SK-N-SH treated with all-trans-retinoic acid at 6 μM for 48 hours (cell line): ENCODE measurements around the gene CPEB1.
A peak's percentile ranks its signal among the peaks of the same experiment; 100 is the strongest.

ENCODE experiments used
- ATAC-seq: fragments of 200-7000 bp; cut with Tn5 transposase; 3 replicates; pipeline ENCODE4 v1.9.1; 2020; ENCODE audit warnings: mild to moderate bottlenecking, moderate library complexity
- ARNTL ChIP-seq: fragments of 450-650 bp; formaldehyde crosslinking; IDR thresholded peaks from 2 replicates; pipeline ENCODE4 v1.5.0; 2020; ENCODE audit warnings: low read depth, mild to moderate bottlenecking, moderate library complexity, borderline replicate concordance
- CSDC2 ChIP-seq: fragments of 250-450 bp; sonication (Bioruptor Pico); IDR thresholded peaks from 2 replicates; pipeline ENCODE4 v1.5.0; 2020; ENCODE audit warnings: mild to moderate bottlenecking, moderate library complexity
- CSRNP3 ChIP-seq: fragments of 250-450 bp; sonication (Bioruptor Pico); IDR thresholded peaks from 2 replicates; pipeline ENCODE4 v1.5.1; 2021; ENCODE audit warnings: mild to moderate bottlenecking, moderate library complexity
- GLIS3 ChIP-seq: fragments of 250-450 bp; sonication (Bioruptor Pico); IDR thresholded peaks from 2 replicates; pipeline ENCODE4 v1.5.0; 2020; ENCODE audit warnings: mild to moderate bottlenecking, moderate library complexity
- OSR1 ChIP-seq: fragments of 250-450 bp; sonication (Bioruptor Pico); IDR thresholded peaks from 2 replicates; pipeline ENCODE4 v1.8.0; 2022; ENCODE audit warnings: moderate library complexity, mild to moderate bottlenecking, inconsistent platforms
- PATZ1 ChIP-seq: fragments of 250-450 bp; sonication (Bioruptor Pico); IDR thresholded peaks from 2 replicates; pipeline ENCODE4 v1.8.0; 2020; ENCODE audit warnings: mild to moderate bottlenecking, moderate library complexity, borderline replicate concordance
- PPARA ChIP-seq: fragments of 250-450 bp; sonication (Bioruptor Pico); IDR thresholded peaks from 2 replicates; pipeline ENCODE4 v1.5.0; 2020; ENCODE audit warnings: mild to moderate bottlenecking, borderline replicate concordance
- SNAI2 ChIP-seq: fragments of 250-450 bp; sonication (Bioruptor Pico); IDR thresholded peaks from 2 replicates; pipeline ENCODE4 v1.5.0; 2020; ENCODE audit warnings: mild to moderate bottlenecking, moderate library complexity
- TCF4 ChIP-seq: fragments of 250-450 bp; sonication (Bioruptor Pico); IDR thresholded peaks from 2 replicates; pipeline ENCODE4 v1.8.0; 2021; ENCODE audit warnings: mild to moderate bottlenecking, moderate library complexity, borderline replicate concordance
- TSHZ2 ChIP-seq: fragments of 250-450 bp; sonication (Bioruptor Pico); IDR thresholded peaks from 2 replicates; pipeline ENCODE4 v1.5.0; 2020; ENCODE audit warnings: mild to moderate bottlenecking, moderate library complexity
- ZC3H10 ChIP-seq: fragments of 250-450 bp; sonication (Bioruptor Pico); IDR thresholded peaks from 2 replicates; pipeline ENCODE4 v1.5.1; 2021; ENCODE audit warnings: mild to moderate bottlenecking, moderate library complexity
- ZFP3 ChIP-seq: fragments of 250-450 bp; sonication (Bioruptor Pico); IDR thresholded peaks from 2 replicates; pipeline ENCODE4 v1.5.0; 2020; ENCODE audit warnings: mild to moderate bottlenecking, moderate library complexity
- ZFP30 ChIP-seq: fragments of 450-650 bp; formaldehyde crosslinking; IDR thresholded peaks from 2 replicates; pipeline ENCODE4 v1.5.0; 2022; ENCODE audit warnings: mild to moderate bottlenecking, moderate library complexity
- ZNF565 ChIP-seq: fragments of 450-650 bp; formaldehyde crosslinking; conservative IDR thresholded peaks from 2 replicates; pipeline ENCODE4 v1.5.0; 2020; ENCODE audit warnings: low read depth, mild to moderate bottlenecking, moderate library complexity
- ZNF70 ChIP-seq: fragments of 450-650 bp; formaldehyde crosslinking; IDR thresholded peaks from 2 replicates; pipeline ENCODE4 v1.5.0; 2020; ENCODE audit warnings: mild to moderate bottlenecking, moderate library complexity

The CPEB1 gene

GRCh38 chr15:82664021-82664420, 16.9 kb upstream of the CPEB1 start (continued):
- no peak for TF ChIP-seq OSR1 (CRISPR knock-in tag)

GRCh38 chr15:82663186-82663600, 16.0 kb upstream of the CPEB1 start:
- peak; percentile 80 for ATAC-seq

GRCh38 chr15:82662641-82663040, 15.5 kb upstream of the CPEB1 start:
- ATAC-seq, result no peak
- TF ChIP-seq TSHZ2 (CRISPR knock-in tag) (no peak), ZFP30 (CRISPR knock-in tag) (no peak)
- TF ChIP-seq, all 23 proteins: peak for 0

More at GRCh38 chr15:82663186-82663600, 16.0 kb upstream of the CPEB1 start:
- no peak for TF ChIP-seq OSR1 (CRISPR knock-in tag)
- TF ChIP-seq ZC3H10 (CRISPR knock-in tag), result no peak
- TF ChIP-seq ARNTL (CRISPR knock-in tag), result no peak

GRCh38 chr15:82660378-82660777, 13.2 kb upstream of the CPEB1 start:
- no peak for ATAC-seq
- TF ChIP-seq GLIS3 (CRISPR knock-in tag), result no peak
- TF ChIP-seq PPARA, result no peak
- TF ChIP-seq SNAI2 (CRISPR knock-in tag), result no peak
- TF ChIP-seq ZNF565 (CRISPR knock-in tag), result no peak
- no peak for TF ChIP-seq CSDC2
- TF ChIP-seq ZFP3 (CRISPR knock-in tag), result no peak
- no peak for TF ChIP-seq ARNTL (CRISPR knock-in tag)
- no peak for TF ChIP-seq TCF4 (CRISPR knock-in tag)
- TF ChIP-seq ZFP30 (CRISPR knock-in tag), result no peak
- no peak for TF ChIP-seq CSRNP3 (CRISPR knock-in tag)
- no peak for TF ChIP-seq PATZ1 (CRISPR knock-in tag)
- no peak for TF ChIP-seq ZNF70 (CRISPR knock-in tag)

- TF ChIP-seq ZFP30 (CRISPR knock-in tag), result no peak
- TF ChIP-seq ZNF70 (CRISPR knock-in tag), result no peak
- TF ChIP-seq CSRNP3 (CRISPR knock-in tag), result no peak
- no peak for TF ChIP-seq PATZ1 (CRISPR knock-in tag)
- ATAC-seq, result no peak
Observed at GRCh38 chr15:82656641-82657266, 9.6 kb upstream of the CPEB1 start.
